SK-N-SH (cell line): ENCODE measurements around the gene OR14A16.

Source experiments
- CTCF ChIP-seq: fragments of 200-600 bp; sonication (generic); IDR thresholded peaks from 2 replicates; pipeline ENCODE4 v1.6.1; 2017; ENCODE audit warnings: antibody characterized with exemption, mild to moderate bottlenecking, moderate library complexity
- EP300 ChIP-seq, 2 experiments: IDR thresholded peaks; 2 replicates each; pipeline versions ENCODE4 v1.4.0 to v1.6.1; 2012; ENCODE audit warnings: borderline replicate concordance in 1 of 2, low read depth in 1 of 2, low read length in 1 of 2
- EZH2phosphoT487 ChIP-seq: fragments of 200-600 bp; sonication (generic); IDR thresholded peaks from 2 replicates; pipeline ENCODE4 v1.6.1; 2017; ENCODE audit warnings: low read depth, mixed run types, mild to moderate bottlenecking, antibody characterized with exemption, moderate library complexity, borderline replicate concordance
- FOXM1 ChIP-seq: IDR thresholded peaks from 2 replicates; pipeline ENCODE4 v1.4.0; 2012; ENCODE audit warnings: low read depth, mild to moderate bottlenecking
- MEF2A ChIP-seq: IDR thresholded peaks from 2 replicates; pipeline ENCODE4 v1.4.0; 2012; ENCODE audit warnings: low read depth, borderline replicate concordance
- POLR2AphosphoS5 ChIP-seq: IDR thresholded peaks from 2 replicates; pipeline ENCODE4 v1.6.1; 2012; ENCODE audit warnings: low read depth, low read length
- RFX5 ChIP-seq: IDR thresholded peaks from 2 replicates; pipeline ENCODE4 v1.6.1; 2012; ENCODE audit warnings: mild to moderate bottlenecking, improper control_type of control experiment, low read length
- RXRA ChIP-seq: IDR thresholded peaks from 2 replicates; pipeline ENCODE4 v1.4.0; 2012; ENCODE audit warnings: low read depth, mild to moderate bottlenecking, borderline replicate concordance
- SIN3A ChIP-seq: IDR thresholded peaks from 2 replicates; pipeline ENCODE4 v1.6.1; 2012; ENCODE audit warnings: low read depth, mild to moderate bottlenecking, low read length, moderate library complexity, borderline replicate concordance
- SMC3 ChIP-seq: IDR thresholded peaks from 2 replicates; pipeline ENCODE4 v1.6.1; 2012; ENCODE audit warnings: low read depth, low read length, improper control_type of control experiment
- TAF1 ChIP-seq: IDR thresholded peaks from 2 replicates; pipeline ENCODE4 v1.6.1; 2012; ENCODE audit warnings: low read depth, mild to moderate bottlenecking, low read length, moderate library complexity, borderline replicate concordance
- TEAD4 ChIP-seq: IDR thresholded peaks from 2 replicates; pipeline ENCODE4 v1.4.0; 2012; ENCODE audit warnings: mild to moderate bottlenecking, borderline replicate concordance; ENCODE audit not compliant: insufficient read depth
- USF2 ChIP-seq: fragments of 150-350 bp; IDR thresholded peaks from 2 replicates; pipeline ENCODE4 v1.6.1; 2017; ENCODE audit warnings: antibody characterized with exemption, low read length, low read depth, borderline replicate concordance
- ZBTB33 ChIP-seq: IDR thresholded peaks from 2 replicates; pipeline ENCODE4 v1.4.0; 2012; ENCODE audit warnings: low read depth, borderline replicate concordance

GRCh38 chr1:247769603-247770002 lies 54.3 kb downstream of the OR14A16 start:
- TF ChIP-seq CTCF (no peak), EP300 (IDR thresholded peaks at IDR 0.05; ENCODE audit: borderline replicate concordance in 1 of 2, low read depth in 1 of 2, low read length in 1 of 2) (no peak), RFX5 (no peak), EZH2phosphoT487 (no peak), ZBTB33 (no peak), RXRA (no peak), SMC3 (no peak), TEAD4 (no peak), SIN3A (no peak), USF2 (no peak), POLR2AphosphoS5 (no peak), MEF2A (no peak), TAF1 (no peak), FOXM1 (no peak)
